GM12891 (cell line): ENCODE measurements around the gene DOCK2.
"Not testable (repeated sequence)": the region's sequence is repeated elsewhere in the genome, so short reads cannot be mapped to it uniquely, and the experiment has no call there.

ENCODE experiments used
- DNase-seq: peaks from one replicate; pipeline ENCODE4 v3.0.0; 2011; ENCODE audit warnings: low spot score; ENCODE audit not compliant: insufficient read length
- FAIRE-seq: peaks from 2 replicates; lab custom pipeline; 2011; peaks lifted over from hg19 to GRCh38; lab: Jason Lieb, UNC
- PAX5 ChIP-seq: IDR thresholded peaks from 2 replicates; pipeline ENCODE4 v1.6.1; 2011; ENCODE audit warnings: low read length, moderate library complexity, mild to moderate bottlenecking; ENCODE audit not compliant: insufficient read depth, severe bottlenecking
- POLR2A ChIP-seq: IDR thresholded peaks from 2 replicates; pipeline ENCODE4 v1.6.1; 2011; ENCODE audit warnings: low read depth, low read length, control low read depth
- POLR2AphosphoS5 ChIP-seq: IDR thresholded peaks from 2 replicates; pipeline ENCODE4 v1.6.1; 2011; ENCODE audit warnings: low read depth, low read length, control low read depth
- POU2F2 ChIP-seq: IDR thresholded peaks from 2 replicates; pipeline ENCODE4 v1.6.1; 2011; ENCODE audit warnings: low read depth, mild to moderate bottlenecking, control low read depth, low read length, moderate library complexity
- SPI1 ChIP-seq: IDR thresholded peaks from 2 replicates; pipeline ENCODE4 v1.6.1; 2011; ENCODE audit warnings: low read depth, low read length, control low read depth
- TAF1 ChIP-seq: IDR thresholded peaks from 2 replicates; pipeline ENCODE4 v1.6.1; 2011; ENCODE audit warnings: low read depth, low read length, control low read depth

The DOCK2 gene

DNA sequence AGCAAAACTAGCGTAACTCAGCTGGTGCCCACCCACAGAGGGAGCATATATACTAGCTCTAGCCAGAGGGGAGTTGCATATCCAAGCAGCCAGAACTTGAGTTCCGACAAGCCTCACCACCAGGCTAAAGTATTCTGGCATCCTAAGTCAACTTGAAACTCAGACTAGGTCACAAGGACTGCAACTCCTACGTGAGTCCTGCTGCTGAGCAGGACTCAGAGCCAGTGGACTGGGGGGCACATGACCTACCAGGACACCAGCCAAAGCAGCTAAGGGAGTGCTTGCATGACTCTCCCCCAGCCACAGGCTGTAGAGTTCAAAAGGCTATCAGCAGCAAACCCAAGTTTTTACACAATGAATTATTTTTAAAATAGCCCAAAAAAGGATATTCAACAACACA, 27.4 kb upstream of the DOCK2 start:
- no peak for TF ChIP-seq PAX5
- TF ChIP-seq TAF1 = no peak
- no peak for TF ChIP-seq POLR2A
- TF ChIP-seq POLR2AphosphoS5 = no peak
- no peak for TF ChIP-seq POU2F2
- TF ChIP-seq SPI1 = no peak
- DNase-seq (no peak), FAIRE-seq (no peak)

DNA sequence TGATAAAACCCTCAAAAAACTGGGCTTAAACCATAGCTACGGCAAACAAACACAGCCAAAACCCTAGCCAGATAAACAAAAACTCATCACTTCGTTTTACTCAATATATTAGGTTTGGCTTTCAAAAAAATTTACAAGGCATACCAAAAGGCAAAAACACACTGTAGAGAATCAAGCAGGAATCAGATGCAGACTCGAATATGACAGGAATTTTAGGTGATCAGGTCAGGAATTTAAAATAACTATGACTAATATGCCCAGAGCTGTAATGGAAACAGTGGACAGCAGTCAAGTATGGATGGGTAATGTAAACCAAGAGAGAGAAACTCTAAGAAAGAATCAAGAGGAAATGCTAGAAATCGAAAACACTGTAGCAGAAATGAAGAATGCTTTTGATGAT, 26.5 kb upstream of the DOCK2 start:
- no peak for FAIRE-seq
- TF ChIP-seq SPI1 = no peak
- no peak for TF ChIP-seq PAX5
- no peak for DNase-seq

DNA sequence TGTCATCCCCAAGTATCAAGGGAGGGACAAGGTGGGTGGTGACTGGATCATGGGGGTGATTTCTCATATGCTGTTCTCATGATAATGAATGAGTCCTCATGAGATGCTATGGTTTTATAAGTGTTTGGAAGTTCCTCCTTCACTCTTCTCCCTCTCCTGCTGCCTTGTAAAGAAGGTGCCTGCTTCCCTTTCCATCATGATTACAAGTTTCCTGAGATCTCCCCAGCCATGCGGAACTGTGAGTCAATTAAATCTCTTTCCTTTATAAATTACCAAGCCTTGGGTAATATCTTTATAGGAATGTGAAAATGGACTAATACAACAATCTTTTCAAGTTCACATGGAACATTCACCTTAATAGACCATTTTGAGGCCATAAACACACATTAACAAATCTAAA, 21.5 kb upstream of the DOCK2 start:
- TF ChIP-seq POU2F2 (no peak), PAX5 (no peak), TAF1 (no peak), POLR2AphosphoS5 (no peak), SPI1 (no peak), POLR2A (no peak)
- no peak for FAIRE-seq
- DNase-seq = no peak

DNA sequence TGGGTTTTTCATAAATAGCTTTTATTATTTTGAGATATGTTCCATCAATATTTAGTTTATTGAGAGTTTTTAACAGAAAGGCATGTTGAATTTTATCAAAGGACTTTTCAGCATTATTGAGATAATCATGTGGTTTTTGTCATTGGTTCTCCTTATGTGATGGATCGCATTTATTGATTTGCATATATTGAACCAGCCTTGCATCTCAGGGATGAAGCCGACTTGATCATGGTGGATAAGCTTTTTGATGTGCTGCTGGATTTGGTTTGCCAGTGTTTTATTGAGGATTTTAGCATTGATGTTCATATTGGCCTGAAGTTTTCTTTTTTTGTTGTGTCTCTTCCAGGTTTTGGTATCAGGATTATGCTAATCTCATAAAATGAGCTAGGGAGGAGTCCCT, 12.8 kb upstream of the DOCK2 start:
- DNase-seq, FAIRE-seq: not testable (repeated sequence)

DNA sequence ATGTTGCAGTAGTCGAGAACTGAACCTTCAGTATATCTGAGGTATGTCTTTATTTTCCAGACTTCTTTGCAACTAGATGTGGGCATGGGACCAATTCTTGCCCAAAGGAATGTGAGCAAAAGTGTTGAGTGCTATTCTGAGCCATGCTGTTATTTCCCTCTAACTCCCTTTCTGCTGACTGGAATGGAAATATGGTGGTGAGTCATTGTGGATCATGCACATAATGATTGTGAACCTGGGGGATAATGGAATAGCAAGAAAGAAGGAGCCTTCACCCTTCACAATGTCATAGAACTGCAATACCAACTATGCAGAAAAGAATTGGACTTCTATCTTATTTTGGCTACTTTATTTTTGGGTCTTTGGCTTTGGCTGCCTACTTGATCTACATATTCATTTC, 10.3 kb upstream of the DOCK2 start:
- FAIRE-seq (no peak), DNase-seq (no peak)
- no peak for TF ChIP-seq POLR2AphosphoS5
- TF ChIP-seq PAX5 = no peak
- TF ChIP-seq SPI1 = no peak
- TF ChIP-seq TAF1 = no peak
- TF ChIP-seq POU2F2 = no peak
- no peak for TF ChIP-seq POLR2A

DNA sequence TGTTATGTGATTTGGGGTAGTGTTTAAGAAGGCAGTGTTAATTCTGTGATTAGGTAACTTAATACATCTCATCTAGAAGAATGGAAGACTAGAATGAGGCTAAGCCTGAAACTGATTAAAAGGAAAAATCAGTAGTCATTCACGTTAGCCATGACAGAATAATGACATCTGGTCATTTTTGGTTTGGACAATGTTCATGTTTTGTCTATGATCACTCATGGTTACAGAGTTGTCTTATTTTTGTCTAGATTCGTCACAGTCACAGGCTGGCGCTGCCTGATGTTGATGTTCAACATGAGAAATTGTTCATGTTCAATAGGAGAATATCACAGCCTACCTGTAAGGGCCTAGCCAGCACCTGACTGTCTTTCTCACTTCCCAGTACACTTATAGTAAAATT, 9.5 kb upstream of the DOCK2 start:
- FAIRE-seq = no peak
- TF ChIP-seq TAF1 (no peak), PAX5 (no peak), POU2F2 (no peak), SPI1 (no peak), POLR2A (no peak), POLR2AphosphoS5 (no peak)
- DNase-seq = no peak

DNA sequence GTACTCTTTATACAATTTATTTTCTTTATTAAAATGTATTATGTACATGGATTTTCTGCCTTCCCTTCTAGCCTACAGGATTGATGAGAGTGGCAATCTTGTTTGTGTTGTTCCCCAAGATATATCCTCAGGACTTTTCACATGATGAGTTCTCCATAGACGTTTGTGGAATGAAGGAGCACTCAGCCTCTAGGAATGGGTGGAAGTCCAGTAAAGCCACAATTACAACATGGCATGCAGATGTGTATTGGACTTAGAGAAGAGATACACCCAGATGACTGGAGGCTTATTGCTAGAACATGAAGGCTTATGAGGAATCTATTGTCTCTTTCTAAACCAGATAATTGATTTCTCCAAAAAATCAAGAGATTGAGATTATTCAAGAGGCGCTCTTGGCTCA, 8.2 kb upstream of the DOCK2 start:
- no peak for DNase-seq
- no peak for FAIRE-seq

DNA sequence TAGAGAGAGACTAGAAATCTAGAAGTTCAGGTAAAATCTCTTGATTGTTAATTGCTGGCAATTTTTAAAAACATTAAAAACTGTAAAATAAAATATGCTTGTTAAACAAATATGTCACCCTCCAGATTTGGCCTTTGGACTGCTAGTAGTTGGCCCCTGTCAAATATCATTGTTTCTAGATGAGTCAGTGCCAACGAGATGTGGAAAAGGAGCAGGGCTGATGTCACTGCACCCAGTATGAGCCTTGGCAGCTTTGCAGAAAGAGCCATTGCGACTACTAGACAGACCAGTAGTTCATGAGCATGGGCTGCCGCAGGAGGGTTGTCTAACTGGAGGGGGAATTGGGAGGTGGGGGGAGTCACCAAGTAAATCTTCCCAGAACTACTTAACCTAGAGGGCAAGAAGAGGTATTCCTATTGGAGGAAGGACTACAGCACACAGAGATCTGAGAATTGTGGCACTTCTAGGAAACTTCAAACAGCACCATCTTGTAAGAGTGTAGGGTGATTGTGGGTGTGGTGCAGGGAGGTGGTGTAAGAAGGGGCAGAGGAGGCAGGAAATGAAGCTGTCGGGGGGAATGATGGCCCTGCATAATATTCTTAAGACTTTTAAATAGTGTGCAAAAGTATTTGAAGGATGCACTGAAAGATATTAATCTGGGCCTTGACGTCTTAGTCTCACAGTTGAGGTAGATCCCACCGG, 7.1 kb upstream of the DOCK2 start:
- FAIRE-seq = no peak
- no peak for DNase-seq
- TF ChIP-seq SPI1 = no peak
- TF ChIP-seq POLR2AphosphoS5 = no peak
- TF ChIP-seq PAX5 = no peak
- no peak for TF ChIP-seq POLR2A
- TF ChIP-seq TAF1 = no peak
- TF ChIP-seq POU2F2 = no peak

More for the DNA sequence above, 8.2 kb upstream of the DOCK2 start:
- TF ChIP-seq SPI1 (no peak), POU2F2 (no peak), TAF1 (no peak), POLR2AphosphoS5 (no peak), PAX5 (no peak), POLR2A (no peak)

DNA sequence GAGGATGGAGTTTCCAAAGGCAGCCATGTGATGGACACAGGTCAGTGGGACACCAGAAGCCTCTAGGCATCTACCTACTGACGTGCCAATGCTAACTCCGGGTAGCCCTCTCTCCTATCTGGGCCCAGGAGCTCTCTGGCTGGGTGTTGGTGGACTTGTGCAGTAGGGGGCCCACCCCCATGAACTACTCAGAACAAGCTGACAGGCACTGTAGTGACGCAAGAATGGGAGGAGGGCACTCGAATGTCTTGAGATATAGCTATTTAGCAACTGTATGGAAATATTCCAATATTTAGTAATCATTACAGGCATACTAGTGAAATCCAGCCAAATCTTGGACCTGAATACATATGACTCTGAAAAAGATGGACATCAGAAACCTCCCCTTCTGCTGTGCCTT, 5.7 kb upstream of the DOCK2 start:
- TF ChIP-seq POU2F2 (no peak), POLR2A (no peak), PAX5 (no peak), TAF1 (no peak), SPI1 (no peak), POLR2AphosphoS5 (no peak)
- FAIRE-seq (no peak), DNase-seq (no peak)

DNA sequence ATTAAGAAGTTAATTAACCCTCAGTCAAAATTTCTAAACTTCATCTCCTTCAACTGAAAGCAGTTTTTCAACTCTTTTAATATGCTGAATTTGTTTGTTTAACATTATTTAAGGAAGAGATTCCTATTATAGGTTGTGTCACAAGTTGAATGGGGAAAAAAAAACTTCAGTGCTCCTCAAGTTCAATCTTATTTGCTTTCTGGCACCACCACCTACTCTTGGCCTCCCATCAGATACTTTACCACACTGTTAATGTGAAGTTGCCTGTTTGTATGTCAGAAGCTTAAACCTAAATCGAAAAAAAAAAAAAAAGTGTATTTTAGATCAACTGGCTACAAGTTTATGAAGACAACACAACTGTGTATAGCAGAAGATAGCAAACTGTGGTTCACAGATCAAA, 4.1 kb upstream of the DOCK2 start:
- no peak for DNase-seq
- TF ChIP-seq PAX5 (no peak), POLR2AphosphoS5 (no peak), POLR2A (no peak), SPI1 (no peak), POU2F2 (no peak), TAF1 (no peak)
- no peak for FAIRE-seq

DNA sequence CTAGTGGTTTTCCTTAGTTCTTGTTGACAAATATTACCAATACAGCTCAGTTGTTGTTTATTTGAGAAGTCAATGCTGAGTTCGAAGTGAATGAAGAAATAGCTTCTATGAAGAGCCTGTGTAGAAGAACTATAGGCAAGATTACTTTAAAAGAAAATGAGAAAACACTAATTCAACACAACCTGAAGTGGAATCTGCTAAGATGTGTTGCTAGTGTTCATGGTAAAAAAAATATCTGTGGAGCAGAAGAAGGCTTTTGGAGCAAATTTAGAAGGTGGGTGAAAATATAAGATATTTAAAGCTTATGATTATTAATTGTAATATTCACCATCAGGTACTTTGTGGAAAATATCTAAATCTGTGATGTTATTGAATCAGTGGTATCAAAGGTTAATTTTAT, 2.5 kb upstream of the DOCK2 start:
- FAIRE-seq (no peak), DNase-seq (no peak)
- TF ChIP-seq TAF1 (no peak), SPI1 (no peak), POLR2A (no peak), POLR2AphosphoS5 (no peak), POU2F2 (no peak), PAX5 (no peak)
